GM18873 (cell line): ENCODE data around the gene REST.

Experiments
- ATAC-seq: cut with Tn5 transposase; IDR thresholded peaks from one replicate; pipeline ENCODE4 v1.9.1; 2021; ENCODE audit warnings: mild to moderate bottlenecking, moderate library complexity, moderate number of reproducible peaks; ENCODE audit not compliant: unreplicated experiment, low FRiP score

The REST gene

GRCh38 chr4:56973336-56973735, 65.6 kb downstream of the REST start:
- no peak for ATAC-seq

GRCh38 chr4:56976283-56976836, 68.7 kb downstream of the REST start:
- ATAC-seq: no peak

- peak; percentile 15 for ATAC-seq
Observed at GRCh38 chr4:56976837-56977320, 69.2 kb downstream of the REST start.

GRCh38 chr4:56977321-56978012, 69.8 kb downstream of the REST start, which contains the start of gene NOA1:
NOA1 (minus strand) TSS chr4:56977606; CDS start chr4:56977585, 21 bp downstream.
- peak; percentile 86 for ATAC-seq

GRCh38 chr4:56978750-56979303, 71.1 kb downstream of the REST start, which contains the start of gene POLR2B:
POLR2B (plus strand) TSS chr4:56978896; CDS start chr4:56978986, 90 bp downstream.
- peak; percentile 54 for ATAC-seq

- no peak for ATAC-seq
Observed at GRCh38 chr4:56979421-56980072, 71.8 kb downstream of the REST start.

GRCh38 chr4:56981795-56982201, 74.1 kb downstream of the REST start:
- ATAC-seq: no peak

- no peak for ATAC-seq
Observed at GRCh38 chr4:56986192-56986591, 78.5 kb downstream of the REST start.

GRCh38 chr4:56986952-56987351, 79.3 kb downstream of the REST start:
- ATAC-seq: no peak

- ATAC-seq: no peak
Observed at GRCh38 chr4:56990109-56990905, 82.6 kb downstream of the REST start.

- ATAC-seq: no peak
Observed at GRCh38 chr4:56995525-56995924, 87.8 kb downstream of the REST start.

- ATAC-seq: no peak
Observed at GRCh38 chr4:56999751-57000150, 92.1 kb downstream of the REST start.

GRCh38 chr4:57013543-57014120, 105.9 kb downstream of the REST start:
- ATAC-seq: no peak
